ENCODE data around the gene CEP85L.

The CEP85L gene

DNA sequence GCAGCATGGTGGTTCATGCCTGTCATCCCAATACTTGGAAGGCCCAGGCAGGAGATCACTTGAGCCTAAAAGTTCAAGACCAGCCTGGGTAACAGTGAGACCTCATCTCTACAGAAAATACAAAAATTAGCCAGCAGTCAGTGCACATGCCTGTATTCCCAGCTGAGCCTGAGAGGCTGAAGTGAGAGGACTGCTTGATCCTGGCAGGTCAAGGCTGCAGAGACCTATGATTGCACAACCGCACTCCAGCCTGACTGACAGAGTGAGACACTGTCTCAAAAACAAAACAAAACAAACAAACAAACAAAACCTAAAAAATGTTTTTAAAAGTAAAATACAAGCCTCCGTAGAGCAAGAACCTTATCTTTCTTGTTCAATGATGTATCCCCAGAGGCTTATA lies 6.0 kb downstream of the CEP85L start:
- Histone ChIP-seq H4K20me1 (ENCODE audit: insufficient read depth) (no peaks in the 10 kb centered on the region), H3K79me2 (ENCODE audit: insufficient read depth, low read depth) (peaks cover 31% of the 10 kb centered on the region; the same call in 1 of the 2 replicates), H3K4me1 (ENCODE audit: low read depth, poor library complexity, severe bottlenecking) (peaks cover 9% of the 10 kb centered on the region), H3K27me3 (ENCODE audit: insufficient read depth, low read depth) (no peaks in the 10 kb centered on the region), H3K4me3 (IDR thresholded peaks at IDR 0.05; ENCODE audit: insufficient read depth, low read depth, low read length) (no peak overlapping the region), H3K36me3 (ENCODE audit: insufficient read depth) (no peaks in the 10 kb centered on the region), H3K4me2 (no peak overlapping the region), H3K27ac (no peak overlapping the region), H3K9ac (no peak overlapping the region), H2AFZ (ENCODE audit: low read depth) (no peak overlapping the region)
- TF ChIP-seq, protein P1, sequence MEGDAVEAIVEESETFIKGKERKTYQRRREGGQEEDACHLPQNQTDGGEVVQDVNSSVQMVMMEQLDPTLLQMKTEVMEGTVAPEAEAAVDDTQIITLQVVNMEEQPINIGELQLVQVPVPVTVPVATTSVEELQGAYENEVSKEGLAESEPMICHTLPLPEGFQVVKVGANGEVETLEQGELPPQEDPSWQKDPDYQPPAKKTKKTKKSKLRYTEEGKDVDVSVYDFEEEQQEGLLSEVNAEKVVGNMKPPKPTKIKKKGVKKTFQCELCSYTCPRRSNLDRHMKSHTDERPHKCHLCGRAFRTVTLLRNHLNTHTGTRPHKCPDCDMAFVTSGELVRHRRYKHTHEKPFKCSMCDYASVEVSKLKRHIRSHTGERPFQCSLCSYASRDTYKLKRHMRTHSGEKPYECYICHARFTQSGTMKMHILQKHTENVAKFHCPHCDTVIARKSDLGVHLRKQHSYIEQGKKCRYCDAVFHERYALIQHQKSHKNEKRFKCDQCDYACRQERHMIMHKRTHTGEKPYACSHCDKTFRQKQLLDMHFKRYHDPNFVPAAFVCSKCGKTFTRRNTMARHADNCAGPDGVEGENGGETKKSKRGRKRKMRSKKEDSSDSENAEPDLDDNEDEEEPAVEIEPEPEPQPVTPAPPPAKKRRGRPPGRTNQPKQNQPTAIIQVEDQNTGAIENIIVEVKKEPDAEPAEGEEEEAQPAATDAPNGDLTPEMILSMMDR (conservative IDR thresholded peaks at IDR 0.05; ENCODE audit: low read depth, low read length) = no peak

DNA sequence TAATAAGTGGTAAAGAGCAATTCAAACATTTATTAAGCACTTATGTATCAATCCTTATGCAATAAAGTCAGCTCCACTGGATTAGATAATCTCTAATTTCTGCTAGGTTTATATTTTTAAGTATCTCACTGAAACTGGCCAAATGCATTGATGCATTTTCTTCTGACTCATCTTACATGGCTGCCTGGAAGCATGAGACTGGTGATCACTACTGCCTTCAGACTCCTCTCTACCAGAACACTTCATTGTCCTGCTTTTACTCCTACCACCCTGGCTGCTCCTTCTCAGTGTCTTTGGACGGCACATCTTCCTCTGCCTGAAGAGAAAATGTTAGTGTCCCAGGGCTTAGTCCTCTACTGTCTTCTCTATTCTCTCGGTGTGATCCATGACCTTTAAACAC lies 7.4 kb downstream of the CEP85L start:
- H3K9ac ChIP-seq = no peak overlapping the region
- H4K20me1 ChIP-seq (ENCODE audit: insufficient read depth) = no peaks in the 10 kb centered on the region
- H2AFZ ChIP-seq (ENCODE audit: low read depth) = no peak overlapping the region
- H3K4me2 ChIP-seq = no peak overlapping the region
- TF ChIP-seq, protein P1 (conservative IDR thresholded peaks at IDR 0.05; ENCODE audit: low read depth, low read length) = no peak
- no peaks in the 10 kb centered on the region for H3K36me3 ChIP-seq (ENCODE audit: insufficient read depth)
- peaks cover 4% of the 10 kb centered on the region for H3K4me1 ChIP-seq (ENCODE audit: low read depth, poor library complexity, severe bottlenecking)
- peaks cover 20% of the 10 kb centered on the region; the same call in 1 of the 2 replicates for H3K79me2 ChIP-seq (ENCODE audit: insufficient read depth, low read depth)
- H3K27me3 ChIP-seq (ENCODE audit: insufficient read depth, low read depth) = no peaks in the 10 kb centered on the region
- H3K4me3 ChIP-seq (IDR thresholded peaks at IDR 0.05; ENCODE audit: insufficient read depth, low read depth, low read length) = no peak overlapping the region
- H3K27ac ChIP-seq = no peak overlapping the region

DNA sequence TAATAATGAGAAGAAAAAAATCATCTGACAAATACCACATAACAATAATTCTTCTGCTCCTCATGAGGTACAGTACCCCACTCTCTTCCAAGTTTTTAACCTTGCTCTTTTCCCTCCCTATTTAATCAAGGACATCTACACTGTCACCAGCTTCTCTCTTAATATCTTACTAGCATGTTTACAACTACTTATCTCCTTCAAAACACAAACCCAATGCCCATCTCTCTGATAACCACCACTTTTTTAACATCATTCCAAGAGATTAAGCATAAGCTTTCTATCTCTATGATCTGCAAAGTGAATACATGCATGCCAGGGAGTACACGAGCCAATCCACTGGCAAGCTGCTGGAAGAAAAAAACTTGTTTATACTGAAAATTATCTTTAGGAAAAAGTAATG lies 10.3 kb downstream of the CEP85L start:
- Histone ChIP-seq H3K4me1 (ENCODE audit: low read depth, poor library complexity, severe bottlenecking) (no peaks in the 10 kb centered on the region), H3K4me3 (IDR thresholded peaks at IDR 0.05; ENCODE audit: insufficient read depth, low read depth, low read length) (no peak overlapping the region), H3K4me2 (no peak overlapping the region), H3K79me2 (ENCODE audit: insufficient read depth, low read depth) (no peaks in the 10 kb centered on the region), H3K27ac (no peak overlapping the region), H4K20me1 (ENCODE audit: insufficient read depth) (no peaks in the 10 kb centered on the region), H3K36me3 (ENCODE audit: insufficient read depth) (no peaks in the 10 kb centered on the region), H3K27me3 (ENCODE audit: insufficient read depth, low read depth) (no peaks in the 10 kb centered on the region), H3K9ac (no peak overlapping the region), H2AFZ (ENCODE audit: low read depth) (no peak overlapping the region)
- TF ChIP-seq, protein P1 (conservative IDR thresholded peaks at IDR 0.05; ENCODE audit: low read depth, low read length) = no peak

DNA sequence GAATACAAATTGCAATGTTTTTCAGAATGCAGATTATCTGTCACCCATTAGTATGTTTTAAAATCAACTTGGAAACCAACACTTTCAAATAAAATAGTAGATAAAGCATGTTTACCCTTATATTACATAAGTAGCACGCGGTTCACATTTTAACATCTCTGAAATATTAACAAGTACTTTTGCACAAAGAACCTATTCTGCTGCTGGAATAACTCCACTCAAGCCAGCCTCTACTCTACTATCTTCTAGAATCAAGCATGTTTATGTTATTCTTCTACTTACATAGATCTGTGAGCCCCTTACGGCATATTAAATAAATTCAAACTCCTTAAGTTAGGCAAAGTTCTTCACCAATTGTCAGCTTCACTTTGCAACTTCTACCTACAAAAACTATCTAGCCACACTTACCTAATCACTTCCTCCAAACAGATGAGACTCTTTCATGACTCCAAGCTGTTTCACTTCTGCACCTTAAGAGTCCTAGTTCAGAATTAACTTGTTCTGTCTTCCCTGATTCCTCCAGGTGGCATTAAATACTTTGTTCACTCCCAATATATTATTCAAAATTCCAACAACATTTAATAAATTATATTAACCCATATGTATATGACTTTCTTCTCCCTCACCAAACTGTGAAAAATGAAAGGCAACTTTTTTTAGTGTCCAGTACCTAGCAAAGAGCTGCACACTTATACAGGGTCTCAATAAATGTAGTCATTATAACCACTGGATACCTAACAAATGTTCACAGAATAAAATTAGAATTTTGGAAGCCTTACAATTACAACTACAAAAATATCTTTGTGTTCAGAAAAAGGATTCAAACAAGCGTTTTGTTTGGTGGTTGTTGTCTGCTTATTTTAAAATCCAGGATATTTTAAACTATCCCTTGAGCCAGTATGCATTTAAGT lies 12.1 kb downstream of the CEP85L start:
- Histone ChIP-seq H3K9ac (no peak overlapping the region), H2AFZ (ENCODE audit: low read depth) (no peak overlapping the region), H3K36me3 (ENCODE audit: insufficient read depth) (no peaks in the 10 kb centered on the region), H3K27ac (no peak overlapping the region), H3K27me3 (ENCODE audit: insufficient read depth, low read depth) (no peaks in the 10 kb centered on the region), H3K4me3 (IDR thresholded peaks at IDR 0.05; ENCODE audit: insufficient read depth, low read depth, low read length) (no peak overlapping the region), H3K4me2 (no peak overlapping the region), H4K20me1 (ENCODE audit: insufficient read depth) (no peaks in the 10 kb centered on the region), H3K79me2 (ENCODE audit: insufficient read depth, low read depth) (no peaks in the 10 kb centered on the region), H3K4me1 (ENCODE audit: low read depth, poor library complexity, severe bottlenecking) (no peaks in the 10 kb centered on the region)
- TF ChIP-seq, protein P1 (conservative IDR thresholded peaks at IDR 0.05; ENCODE audit: low read depth, low read length) = no peak

Data from KMS-11 (cell line).